ENCODE measurements around the gene SHROOM3. TPM values are rescaled to one million over a fixed set of nuclear protein-coding genes. Genes with fewer than 3 reads are reported as not detected.

SHROOM3 gene
- total RNA-seq, 1 donor = 18.0 TPM

- peak; percentile 26 for DNase-seq (ENCODE audit: low read depth)
- no peak overlapping the region for H3K4me3 ChIP-seq (ENCODE audit: low read depth, low read length)
- peak; percentile 14 for TF ChIP-seq CTCF (IDR thresholded peaks at IDR 0.05; ENCODE audit: insufficient read depth, low read length)
Measured at GRCh38 chr4:76811604-76812412, 376.8 kb downstream of the SHROOM3 start.

- no peak for TF ChIP-seq CTCF (IDR thresholded peaks at IDR 0.05; ENCODE audit: insufficient read depth, low read length)
- no peak for DNase-seq (ENCODE audit: low read depth)
- H3K4me3 ChIP-seq (ENCODE audit: low read depth, low read length) = no peak overlapping the region
Measured at GRCh38 chr4:76813070-76813469, 378.0 kb downstream of the SHROOM3 start.

DNA sequence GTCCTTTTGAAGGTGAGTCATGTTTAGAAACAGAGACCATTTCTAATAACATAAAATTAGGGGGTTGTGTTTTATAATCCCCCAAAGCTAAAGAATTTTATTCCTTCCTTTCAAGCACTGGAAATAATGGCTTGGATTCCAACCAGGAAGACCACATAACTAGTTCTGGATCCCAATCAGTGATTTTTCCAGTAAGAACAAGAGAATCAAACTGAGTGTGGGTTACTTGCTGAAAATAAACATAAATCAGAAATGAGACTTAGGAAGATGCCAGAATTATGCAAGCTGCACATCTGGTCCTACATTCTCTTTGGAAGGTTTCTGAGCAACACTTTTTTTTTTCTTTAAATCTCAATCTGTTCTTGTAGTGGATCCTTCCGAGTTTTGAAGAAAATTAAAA is 386.6 kb downstream of the SHROOM3 start:
- no peak for TF ChIP-seq CTCF (IDR thresholded peaks at IDR 0.05; ENCODE audit: insufficient read depth, low read length)
- DNase-seq (ENCODE audit: low read depth) = peak; percentile 62

DNA sequence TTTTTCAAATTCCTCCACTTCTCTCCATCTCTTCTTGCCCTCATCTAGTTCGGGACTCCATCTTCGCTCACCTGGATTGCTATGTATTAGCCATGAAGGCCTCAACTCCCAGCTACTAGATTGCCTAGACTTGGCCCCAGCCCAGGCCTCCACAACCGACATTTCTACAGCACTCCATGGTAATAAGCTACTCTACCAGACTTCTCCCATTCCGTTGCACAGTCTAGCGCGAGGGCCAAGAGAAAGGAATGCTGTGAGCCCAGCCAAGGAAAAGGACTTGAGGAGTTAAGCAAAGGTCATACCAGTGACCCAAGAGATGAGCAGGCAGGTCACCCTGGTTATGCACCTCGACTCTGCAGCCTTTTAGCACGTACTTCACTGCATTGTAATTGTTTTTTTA is 387.3 kb downstream of the SHROOM3 start:
- peak; percentile 7 for DNase-seq (ENCODE audit: low read depth)
- no peak for TF ChIP-seq CTCF (IDR thresholded peaks at IDR 0.05; ENCODE audit: insufficient read depth, low read length)

More for the DNA sequence above, 386.6 kb downstream of the SHROOM3 start:
- H3K4me3 ChIP-seq (ENCODE audit: low read depth, low read length) = no peak overlapping the region

GRCh38 chr4:76823495-76823894 is 388.5 kb downstream of the SHROOM3 start:
- no peak for DNase-seq (ENCODE audit: low read depth)
- no peak for TF ChIP-seq CTCF (IDR thresholded peaks at IDR 0.05; ENCODE audit: insufficient read depth, low read length)
- H3K4me3 ChIP-seq (ENCODE audit: low read depth, low read length) = no peak overlapping the region

More for the DNA sequence above, 387.3 kb downstream of the SHROOM3 start:
- H3K4me3 ChIP-seq (ENCODE audit: low read depth, low read length) = no peak overlapping the region

- H3K4me3 ChIP-seq (ENCODE audit: low read depth, low read length) = no peak overlapping the region
- TF ChIP-seq CTCF (IDR thresholded peaks at IDR 0.05; ENCODE audit: insufficient read depth, low read length) = no peak
- DNase-seq (ENCODE audit: low read depth) = no peak
Measured at GRCh38 chr4:76830612-76830963, 395.6 kb downstream of the SHROOM3 start.
